Trophoblast cell (in vitro differentiated cells and primary cell): ENCODE results near the gene RDH13.

Experiments used
- DNase-seq, 2 donors: peaks; one replicate each; pipeline ENCODE4 v3.0.0-alpha.2; 2016
- H2AFZ ChIP-seq: 2 replicates; pipeline ENCODE4 v1.6.1; 2013; ENCODE audit warnings: low read length, moderate library complexity, mild to moderate bottlenecking; ENCODE audit not compliant: insufficient read depth, poor library complexity
- H2AK5ac ChIP-seq: 2 replicates; pipeline ENCODE4 v1.6.1; 2013; ENCODE audit warnings: mild to moderate bottlenecking, low read length
- H2BK120ac ChIP-seq: 2 replicates; pipeline ENCODE4 v1.6.1; 2013; ENCODE audit warnings: low read length, mild to moderate bottlenecking, moderate library complexity; ENCODE audit not compliant: insufficient read depth, poor library complexity
- H2BK12ac ChIP-seq: 2 replicates; pipeline ENCODE4 v1.6.1; 2013; ENCODE audit warnings: mild to moderate bottlenecking, low read length, moderate library complexity
- H2BK5ac ChIP-seq: 2 replicates; pipeline ENCODE4 v1.6.1; 2013; ENCODE audit warnings: low read length, low read depth, moderate library complexity, mild to moderate bottlenecking; ENCODE audit not compliant: poor library complexity
- H3K14ac ChIP-seq: 2 replicates; pipeline ENCODE4 v1.6.1; 2013; ENCODE audit warnings: mild to moderate bottlenecking, low read length
- H3K18ac ChIP-seq: 2 replicates; pipeline ENCODE4 v1.6.1; 2013; ENCODE audit warnings: mild to moderate bottlenecking, low read length
- H3K23ac ChIP-seq: 2 replicates; pipeline ENCODE4 v1.6.1; 2013; ENCODE audit warnings: low read length
- H3K27ac ChIP-seq: 2 replicates; pipeline ENCODE4 v1.5.1; 2013; ENCODE audit warnings: low read depth, mild to moderate bottlenecking, inconsistent platforms, low read length, moderate library complexity
- H3K27me3 ChIP-seq: 2 replicates; pipeline ENCODE4 v1.6.1; 2013; ENCODE audit warnings: inconsistent platforms, mild to moderate bottlenecking, low read length, moderate library complexity; ENCODE audit not compliant: insufficient read depth
- H3K36me3 ChIP-seq, 2 experiments: 1 replicate in 1 of 2; 2 replicates in 1 of 2; pipeline ENCODE4 v1.6.1; 2013; ENCODE audit warnings: low read length in 2 of 2, mild to moderate bottlenecking in 2 of 2, moderate library complexity in 1 of 2; ENCODE audit not compliant: insufficient read depth in 2 of 2, control insufficient read depth in 1 of 2
- H3K4ac ChIP-seq: 2 replicates; pipeline ENCODE4 v1.6.1; 2013; ENCODE audit warnings: low read depth, mild to moderate bottlenecking, low read length, moderate library complexity
- H3K4me1 ChIP-seq, 2 experiments: 1 replicate in 1 of 2; 2 replicates in 1 of 2; pipeline ENCODE4 v1.6.1; 2013; ENCODE audit warnings: low read length in 2 of 2, mild to moderate bottlenecking in 2 of 2, moderate library complexity in 1 of 2; ENCODE audit not compliant: insufficient read depth in 2 of 2, control insufficient read depth in 1 of 2
- H3K4me2 ChIP-seq: 2 replicates; pipeline ENCODE4 v1.6.1; 2013; ENCODE audit warnings: inconsistent platforms, mild to moderate bottlenecking, low read length, moderate library complexity
- H3K4me3 ChIP-seq: 2 replicates; pipeline ENCODE4 v1.5.1; 2013; ENCODE audit warnings: mild to moderate bottlenecking, low read depth, low read length, inconsistent platforms
- H3K79me1 ChIP-seq: one replicate; pipeline ENCODE4 v1.6.1; 2013; ENCODE audit warnings: low read length
- H3K79me2 ChIP-seq: 2 replicates; pipeline ENCODE4 v1.6.1; 2013; ENCODE audit warnings: low read length, mild to moderate bottlenecking; ENCODE audit not compliant: control insufficient read depth, insufficient read depth, poor library complexity
- H3K9ac ChIP-seq: 2 replicates; pipeline ENCODE4 v1.6.1; 2013; ENCODE audit warnings: mild to moderate bottlenecking, low read length
- H3K9me3 ChIP-seq: 2 replicates; pipeline ENCODE4 v1.6.1; 2013; ENCODE audit warnings: low read depth, mild to moderate bottlenecking, control low read depth, inconsistent platforms, low read length; ENCODE audit not compliant: insufficient read depth
- H4K12ac ChIP-seq: 2 replicates; pipeline ENCODE4 v1.6.1; 2013; ENCODE audit warnings: low read depth, mild to moderate bottlenecking, low read length, moderate library complexity
- H4K8ac ChIP-seq: 2 replicates; pipeline ENCODE4 v1.6.1; 2013; ENCODE audit warnings: low read depth, mild to moderate bottlenecking, low read length, moderate library complexity
- H4K91ac ChIP-seq: one replicate; pipeline ENCODE4 v1.6.1; 2013; ENCODE audit warnings: low read depth, mild to moderate bottlenecking, low read length, moderate library complexity
- WGBS: extraction: QIAGEN DNeasy Blood & Tissue Kit; methylation state at CpG from one replicate; pipeline ENCODE4 v1.1.7; 2013; ENCODE audit warnings: missing lambda C conversion rate; ENCODE audit not compliant: insufficient read length, insufficient coverage; ENCODE audit errors: extremely low coverage; 5-methylcytosine and 5-hydroxymethylcytosine counted together

The RDH13 gene

GRCh38 chr19:55101261-55101660, 38.3 kb upstream of the RDH13 start:
- Histone ChIP-seq H2BK120ac (no peak overlapping the region), H3K18ac (no peak overlapping the region), H4K91ac (no peak overlapping the region), H3K27ac (no peak overlapping the region), H3K14ac (no peak overlapping the region), H3K4ac (no peak overlapping the region), H3K4me2 (no peak overlapping the region), H4K8ac (no peak overlapping the region), H3K9me3 (peaks cover 5% of the 10 kb centered on the region), H3K79me1 (no peaks in the 10 kb centered on the region), H2BK5ac (no peak overlapping the region), H3K36me3 (peaks cover 40 to 43% of the 10 kb centered on the region in 2 experiments), H3K9ac (no peak overlapping the region), H3K23ac (no peak overlapping the region), H2AK5ac (no peak overlapping the region), H3K79me2 (no peaks in the 10 kb centered on the region), H2BK12ac (no peak overlapping the region), H3K4me1 (no peaks in the 10 kb centered on the region), H3K4me3 (no peak overlapping the region), H2AFZ (no peak overlapping the region), H4K12ac (no peak overlapping the region), H3K27me3 (no peaks in the 10 kb centered on the region)
- no peak for DNase-seq
- WGBS: no CpG with 5 or more reads among the region's 10 CpGs

GRCh38 chr19:55099557-55100506, 36.9 kb upstream of the RDH13 start:
- no peak overlapping the region for H3K18ac ChIP-seq
- no peak overlapping the region for H3K4ac ChIP-seq
- H3K4me1 ChIP-seq: no peaks in the 10 kb centered on the region
- H3K27me3 ChIP-seq: no peaks in the 10 kb centered on the region
- H3K9me3 ChIP-seq: peaks cover 5% of the 10 kb centered on the region
- H4K12ac ChIP-seq: no peak overlapping the region
- no peak overlapping the region for H3K23ac ChIP-seq
- H3K9ac ChIP-seq: no peak overlapping the region
- H3K4me3 ChIP-seq: no peak overlapping the region
- H4K91ac ChIP-seq: no peak overlapping the region
- WGBS: no CpG with 5 or more reads among the region's 27 CpGs
- no peak overlapping the region for H3K14ac ChIP-seq
- no peak for DNase-seq
- H3K27ac ChIP-seq: no peak overlapping the region
- H2AK5ac ChIP-seq: no peak overlapping the region
- H3K79me2 ChIP-seq: no peaks in the 10 kb centered on the region
- H3K79me1 ChIP-seq: no peaks in the 10 kb centered on the region
- H3K4me2 ChIP-seq: no peak overlapping the region
- H4K8ac ChIP-seq: no peak overlapping the region
- H2BK12ac ChIP-seq: no peak overlapping the region
- peaks cover 47 to 53% of the 10 kb centered on the region in 2 experiments for H3K36me3 ChIP-seq
- H2BK120ac ChIP-seq: no peak overlapping the region
- no peak overlapping the region for H2AFZ ChIP-seq
- no peak overlapping the region for H2BK5ac ChIP-seq

GRCh38 chr19:55098716-55099556, 36.0 kb upstream of the RDH13 start:
- Histone ChIP-seq H3K27ac (no peak overlapping the region), H3K4me2 (no peak overlapping the region), H2AFZ (no peak overlapping the region), H3K4ac (no peak overlapping the region), H3K23ac (no peak overlapping the region), H3K79me1 (no peaks in the 10 kb centered on the region), H3K18ac (no peak overlapping the region), H3K27me3 (no peaks in the 10 kb centered on the region), H4K8ac (no peak overlapping the region), H3K14ac (no peak overlapping the region), H4K91ac (no peak overlapping the region), H3K9ac (no peak overlapping the region), H2BK120ac (no peak overlapping the region), H3K36me3 (peaks cover 54 to 60% of the 10 kb centered on the region in 2 experiments), H2AK5ac (no peak overlapping the region), H2BK12ac (no peak overlapping the region), H3K4me1 (no peaks in the 10 kb centered on the region), H3K4me3 (no peak overlapping the region), H3K79me2 (no peaks in the 10 kb centered on the region), H2BK5ac (no peak overlapping the region), H4K12ac (no peak overlapping the region), H3K9me3 (peaks cover 5% of the 10 kb centered on the region)
- no peak for DNase-seq
- no CpG with 5 or more reads among the region's 27 CpGs for WGBS

GRCh38 chr19:55097864-55098715, 35.1 kb upstream of the RDH13 start:
- DNase-seq: no peak
- Histone ChIP-seq H3K4me2 (no peak overlapping the region), H4K12ac (no peak overlapping the region), H3K9ac (no peak overlapping the region), H2AFZ (no peak overlapping the region), H3K4me1 (no peaks in the 10 kb centered on the region), H3K27ac (no peak overlapping the region), H3K27me3 (no peaks in the 10 kb centered on the region), H2BK5ac (no peak overlapping the region), H3K18ac (no peak overlapping the region), H2BK120ac (no peak overlapping the region), H3K9me3 (no peaks in the 10 kb centered on the region), H3K14ac (no peak overlapping the region), H2AK5ac (no peak overlapping the region), H3K4me3 (no peak overlapping the region), H3K36me3 (peaks cover 49 to 54% of the 10 kb centered on the region in 2 experiments), H3K4ac (no peak overlapping the region), H4K91ac (no peak overlapping the region), H3K79me2 (no peaks in the 10 kb centered on the region), H4K8ac (no peak overlapping the region), H3K23ac (no peak overlapping the region), H2BK12ac (no peak overlapping the region), H3K79me1 (no peaks in the 10 kb centered on the region)
- WGBS: no CpG with 5 or more reads among the region's 23 CpGs
